ENCODE results near the gene PGGT1B. TPM values are rescaled to one million over a fixed set of nuclear protein-coding genes. Genes with fewer than 3 reads are reported as not detected.

PGGT1B gene
- polyA plus RNA-seq, 4 donors, result 4.9 to 22.2 (median 5.9) TPM

GRCh38 chr5:115170929-115171510 is 91.7 kb downstream of the PGGT1B start:
- Histone ChIP-seq H3K36me3 (ENCODE audit: control insufficient read depth in 3 of 3, insufficient read depth in 2 of 3, low read depth in 1 of 3, low read length in 3 of 3) (no peaks in the 10 kb centered on the region), H3K4me3 (ENCODE audit: low read depth in 1 of 3, low read length in 3 of 3) (peak overlapping the region; percentile 55 to 79 (median 72)), H3K9me3 (ENCODE audit: control insufficient read depth in 2 of 2, insufficient read depth in 1 of 2, low read depth in 1 of 2, low read length in 1 of 2) (peaks cover 0 to 11% of the 10 kb centered on the region in 2 donors), H3K27me3 (ENCODE audit: control insufficient read depth in 3 of 3, insufficient read depth in 3 of 3, low read length in 3 of 3) (peaks cover 0 to 57% (median 7%) of the 10 kb centered on the region in 3 donors), H3K27ac (ENCODE audit: low read depth in 1 of 3, low read length in 2 of 3) (peak overlapping the region in 2 of 3 donors; percentile 90 to 91), H3K4me1 (ENCODE audit: control insufficient read depth in 3 of 3, insufficient read depth in 2 of 3, low read depth in 1 of 3, low read length in 2 of 3) (peaks cover 0 to 13% (median 10%) of the 10 kb centered on the region in 3 donors)
- 5 to 14% (median 14%) methylated on average over 16 of the region's 16 CpGs for WGBS, 3 donors
- DNase-seq, result peak; percentile 35 to 48
- FAIRE-seq, result no peak

DNA sequence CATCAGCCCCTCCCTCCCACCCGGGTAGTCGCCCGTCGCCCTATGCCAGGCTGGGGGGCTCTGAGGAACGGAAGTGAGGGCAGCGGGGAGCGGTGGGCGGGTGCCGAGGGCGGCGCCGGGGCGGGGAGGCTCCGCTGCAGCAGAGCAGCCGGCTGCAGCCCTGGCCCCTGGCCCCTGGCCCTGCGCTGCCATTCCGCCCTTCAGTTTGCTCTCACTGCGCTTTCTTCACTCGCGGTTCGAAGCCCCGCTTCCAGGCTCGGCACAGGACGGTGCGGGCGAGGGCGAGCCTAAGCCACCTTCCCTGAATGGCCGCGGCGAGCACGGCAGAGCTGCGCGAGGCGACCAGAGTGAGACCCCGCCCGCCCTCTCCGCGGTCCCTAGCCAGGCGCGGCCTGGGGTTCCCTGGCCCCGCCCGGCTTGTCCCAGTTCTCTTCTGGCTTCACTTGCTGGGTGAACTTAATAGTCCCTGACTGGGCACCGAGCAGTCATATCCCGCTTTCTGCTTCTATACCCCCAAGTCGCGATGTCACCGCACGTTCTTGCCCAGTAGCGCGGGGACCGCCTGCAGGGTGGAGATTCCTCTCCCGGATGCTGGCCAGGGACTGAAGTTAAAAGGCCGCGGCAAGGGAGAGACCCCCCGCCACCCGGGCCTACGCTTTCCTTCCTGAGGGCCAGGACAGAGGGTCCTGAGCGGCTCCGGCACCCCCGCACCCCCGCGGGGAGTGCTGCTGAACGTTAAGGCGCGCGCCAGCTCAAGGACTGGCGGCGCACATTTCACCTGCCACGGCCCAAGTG is 92.3 kb downstream of the PGGT1B start:
- peak overlapping the region; percentile 55 to 79 (median 72) for H3K4me3 ChIP-seq (ENCODE audit: low read depth in 1 of 3, low read length in 3 of 3)
- H3K9me3 ChIP-seq (ENCODE audit: control insufficient read depth in 2 of 2, insufficient read depth in 1 of 2, low read depth in 1 of 2, low read length in 1 of 2), result peaks cover 0 to 18% of the 10 kb centered on the region in 2 donors
- FAIRE-seq, result no peak
- peaks cover 0 to 13% (median 10%) of the 10 kb centered on the region in 3 donors for H3K4me1 ChIP-seq (ENCODE audit: control insufficient read depth in 3 of 3, insufficient read depth in 2 of 3, low read depth in 1 of 3, low read length in 2 of 3)
- DNase-seq, result peak in 1 of 2 donors; percentile 60
- no peaks in the 10 kb centered on the region for H3K36me3 ChIP-seq (ENCODE audit: control insufficient read depth in 3 of 3, insufficient read depth in 2 of 3, low read depth in 1 of 3, low read length in 3 of 3)
- peak overlapping the region in 2 of 3 donors; percentile 90 to 91 for H3K27ac ChIP-seq (ENCODE audit: low read depth in 1 of 3, low read length in 2 of 3)
- peaks cover 0 to 57% (median 7%) of the 10 kb centered on the region in 3 donors for H3K27me3 ChIP-seq (ENCODE audit: control insufficient read depth in 3 of 3, insufficient read depth in 3 of 3, low read length in 3 of 3)
- 0 to 1% (median 0%) methylated on average over 49 to 69 of the region's 69 CpGs for WGBS, 3 donors

- Histone ChIP-seq H3K27me3 (ENCODE audit: control insufficient read depth in 3 of 3, insufficient read depth in 3 of 3, low read length in 3 of 3) (peaks cover 0 to 56% (median 7%) of the 10 kb centered on the region in 3 donors), H3K9me3 (ENCODE audit: control insufficient read depth in 2 of 2, insufficient read depth in 1 of 2, low read depth in 1 of 2, low read length in 1 of 2) (peaks cover 0 to 24% of the 10 kb centered on the region in 2 donors), H3K36me3 (ENCODE audit: control insufficient read depth in 3 of 3, insufficient read depth in 2 of 3, low read depth in 1 of 3, low read length in 3 of 3) (no peaks in the 10 kb centered on the region), H3K4me1 (ENCODE audit: control insufficient read depth in 3 of 3, insufficient read depth in 2 of 3, low read depth in 1 of 3, low read length in 2 of 3) (peaks cover 0 to 13% (median 10%) of the 10 kb centered on the region in 3 donors), H3K4me3 (ENCODE audit: low read depth in 1 of 3, low read length in 3 of 3) (peak within 1 kb of the TSS; percentile 55 to 79 (median 72)), H3K27ac (ENCODE audit: low read depth in 1 of 3, low read length in 2 of 3) (peak within 1 kb of the TSS; percentile 54 to 91 (median 90))
- WGBS, 3 donors, result 0% methylated on average over 49 to 68 of the region's 68 CpGs
- DNase-seq (peak; percentile 96 to 97), FAIRE-seq (no peak)
These were observed 93.1 kb downstream of the PGGT1B start, which contains the start of gene TRIM36 for GRCh38 chr5:115169487-115170133. Gene TRIM36, minus strand, starts transcription at chr5:115169908. Its CDS starts 274 bp downstream, at chr5:115169634.

DNA sequence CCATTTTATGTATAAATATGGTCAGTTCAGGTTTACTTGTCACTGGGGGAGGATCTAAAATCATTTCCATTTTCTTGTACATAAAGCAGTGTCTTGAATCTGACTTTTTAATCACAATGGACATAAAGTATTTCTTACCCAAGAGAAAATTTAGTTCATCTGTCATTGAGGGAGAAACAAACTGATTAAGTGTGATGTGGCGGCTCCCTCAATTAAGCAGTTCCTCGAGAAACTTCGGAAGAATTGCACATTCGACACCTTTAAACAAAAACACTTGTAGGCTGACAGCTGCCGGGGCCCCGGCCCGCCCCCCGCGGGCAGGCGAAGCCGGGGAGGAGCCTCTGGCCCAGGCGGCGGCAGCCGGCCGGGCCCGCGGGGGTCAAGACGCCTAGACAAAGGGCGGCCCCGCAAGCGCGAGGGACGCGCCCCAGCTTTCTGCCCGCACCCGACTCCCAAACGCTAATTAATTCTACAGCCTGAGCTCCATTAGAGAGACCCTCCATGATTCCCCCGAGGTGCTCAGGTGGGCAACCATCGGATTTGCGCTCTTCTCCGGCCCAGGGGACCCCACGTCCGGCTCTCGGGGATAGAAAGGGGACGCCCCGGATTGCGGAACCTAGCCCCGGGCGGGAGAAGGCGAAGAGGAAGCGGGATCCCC is 93.7 kb downstream of the PGGT1B start:
- peak overlapping the region; percentile 55 to 79 (median 72) for H3K4me3 ChIP-seq (ENCODE audit: low read depth in 1 of 3, low read length in 3 of 3)
- FAIRE-seq, result no peak
- no peaks in the 10 kb centered on the region for H3K36me3 ChIP-seq (ENCODE audit: control insufficient read depth in 3 of 3, insufficient read depth in 2 of 3, low read depth in 1 of 3, low read length in 3 of 3)
- peaks cover 0 to 24% of the 10 kb centered on the region in 2 donors for H3K9me3 ChIP-seq (ENCODE audit: control insufficient read depth in 2 of 2, insufficient read depth in 1 of 2, low read depth in 1 of 2, low read length in 1 of 2)
- peaks cover 0 to 13% (median 10%) of the 10 kb centered on the region in 3 donors for H3K4me1 ChIP-seq (ENCODE audit: control insufficient read depth in 3 of 3, insufficient read depth in 2 of 3, low read depth in 1 of 3, low read length in 2 of 3)
- H3K27ac ChIP-seq (ENCODE audit: low read depth in 1 of 3, low read length in 2 of 3), result peak overlapping the region; percentile 54 to 91 (median 88)
- H3K27me3 ChIP-seq (ENCODE audit: control insufficient read depth in 3 of 3, insufficient read depth in 3 of 3, low read length in 3 of 3), result peaks cover 0 to 53% (median 7%) of the 10 kb centered on the region in 3 donors
- 1 to 5% (median 1%) methylated on average over 36 to 41 of the region's 41 CpGs for WGBS, 3 donors
- peak in 1 of 2 donors; percentile 54 for DNase-seq

GRCh38 chr5:115166744-115167393 is 95.8 kb downstream of the PGGT1B start:
- H3K9me3 ChIP-seq (ENCODE audit: control insufficient read depth in 2 of 2, insufficient read depth in 1 of 2, low read depth in 1 of 2, low read length in 1 of 2), result peaks cover 0 to 24% of the 10 kb centered on the region in 2 donors
- peaks cover 0 to 13% (median 8%) of the 10 kb centered on the region in 3 donors for H3K4me1 ChIP-seq (ENCODE audit: control insufficient read depth in 3 of 3, insufficient read depth in 2 of 3, low read depth in 1 of 3, low read length in 2 of 3)
- H3K36me3 ChIP-seq (ENCODE audit: control insufficient read depth in 3 of 3, insufficient read depth in 2 of 3, low read depth in 1 of 3, low read length in 3 of 3), result no peaks in the 10 kb centered on the region
- no peak overlapping the region for H3K4me3 ChIP-seq (ENCODE audit: low read depth in 1 of 3, low read length in 3 of 3)
- DNase-seq (no peak), FAIRE-seq (no peak)
- H3K27ac ChIP-seq (ENCODE audit: low read depth in 1 of 3, low read length in 2 of 3), result peak overlapping the region in 1 of 3 donors; percentile 66
- 97% methylated on average over 10 to 12 of the region's 12 CpGs for WGBS, 3 donors
- peaks cover 0 to 46% (median 9%) of the 10 kb centered on the region in 3 donors for H3K27me3 ChIP-seq (ENCODE audit: control insufficient read depth in 3 of 3, insufficient read depth in 3 of 3, low read length in 3 of 3)

- H3K36me3 ChIP-seq (ENCODE audit: control insufficient read depth in 3 of 3, insufficient read depth in 2 of 3, low read depth in 1 of 3, low read length in 3 of 3), result peaks cover 0 to 2% (median 0%) of the 10 kb centered on the region in 3 donors
- FAIRE-seq (no peak), DNase-seq (peak in 1 of 2 donors; percentile 63)
- peaks cover 0 to 24% of the 10 kb centered on the region in 2 donors for H3K9me3 ChIP-seq (ENCODE audit: control insufficient read depth in 2 of 2, insufficient read depth in 1 of 2, low read depth in 1 of 2, low read length in 1 of 2)
- peaks cover 0 to 8% (median 8%) of the 10 kb centered on the region in 3 donors for H3K4me1 ChIP-seq (ENCODE audit: control insufficient read depth in 3 of 3, insufficient read depth in 2 of 3, low read depth in 1 of 3, low read length in 2 of 3)
- WGBS, 3 donors, result 64 to 76% (median 68%) methylated on average over 5 of the region's 5 CpGs
- H3K4me3 ChIP-seq (ENCODE audit: low read depth in 1 of 3, low read length in 3 of 3), result no peak overlapping the region
- H3K27me3 ChIP-seq (ENCODE audit: control insufficient read depth in 3 of 3, insufficient read depth in 3 of 3, low read length in 3 of 3), result peaks cover 0 to 37% (median 7%) of the 10 kb centered on the region in 3 donors
- H3K27ac ChIP-seq (ENCODE audit: low read depth in 1 of 3, low read length in 2 of 3), result peak overlapping the region in 1 of 3 donors; percentile 66
These were observed 96.9 kb downstream of the PGGT1B start for GRCh38 chr5:115165790-115166189.

DNA sequence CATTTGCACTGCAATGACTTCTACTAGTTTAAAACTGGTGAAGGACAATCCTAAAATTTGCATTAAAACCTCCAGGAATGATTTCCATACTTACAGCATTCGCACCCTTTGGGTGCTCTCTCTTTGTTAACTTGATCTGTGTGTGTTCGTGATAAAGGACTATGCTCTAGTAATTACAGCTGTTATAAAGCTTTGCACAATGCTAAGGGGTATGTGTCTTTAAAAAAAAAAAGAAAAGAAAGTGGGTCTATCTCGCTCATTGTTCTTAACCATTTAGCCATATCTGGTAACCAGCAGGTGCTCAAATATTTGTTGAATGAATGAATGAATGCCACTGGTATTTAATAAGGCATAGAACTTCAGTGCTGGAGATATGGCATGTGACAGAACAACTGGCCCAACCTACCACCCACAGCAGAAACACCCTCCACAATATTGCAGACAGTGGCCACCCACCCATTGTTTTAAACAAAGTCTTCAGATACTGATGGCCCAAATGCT is 101.7 kb downstream of the PGGT1B start:
- H3K27me3 ChIP-seq (ENCODE audit: control insufficient read depth in 3 of 3, insufficient read depth in 3 of 3, low read length in 3 of 3), result peaks cover 0 to 2% (median 0%) of the 10 kb centered on the region in 3 donors
- H3K4me1 ChIP-seq (ENCODE audit: control insufficient read depth in 3 of 3, insufficient read depth in 2 of 3, low read depth in 1 of 3, low read length in 2 of 3), result no peaks in the 10 kb centered on the region
- H3K27ac ChIP-seq (ENCODE audit: low read depth in 1 of 3, low read length in 2 of 3), result no peak overlapping the region
- no peak overlapping the region for H3K4me3 ChIP-seq (ENCODE audit: low read depth in 1 of 3, low read length in 3 of 3)
- no peak for DNase-seq
- peaks cover 0 to 12% of the 10 kb centered on the region in 2 donors for H3K9me3 ChIP-seq (ENCODE audit: control insufficient read depth in 2 of 2, insufficient read depth in 1 of 2, low read depth in 1 of 2, low read length in 1 of 2)
- peaks cover 0 to 2% (median 0%) of the 10 kb centered on the region in 3 donors for H3K36me3 ChIP-seq (ENCODE audit: control insufficient read depth in 3 of 3, insufficient read depth in 2 of 3, low read depth in 1 of 3, low read length in 3 of 3)
- FAIRE-seq, result no peak
- 74 to 92% (median 88%) methylated on average over 3 of the region's 3 CpGs for WGBS, 3 donors
